Measurements from ENCODE around the gene CACNG4.

The CACNG4 gene

DNA sequence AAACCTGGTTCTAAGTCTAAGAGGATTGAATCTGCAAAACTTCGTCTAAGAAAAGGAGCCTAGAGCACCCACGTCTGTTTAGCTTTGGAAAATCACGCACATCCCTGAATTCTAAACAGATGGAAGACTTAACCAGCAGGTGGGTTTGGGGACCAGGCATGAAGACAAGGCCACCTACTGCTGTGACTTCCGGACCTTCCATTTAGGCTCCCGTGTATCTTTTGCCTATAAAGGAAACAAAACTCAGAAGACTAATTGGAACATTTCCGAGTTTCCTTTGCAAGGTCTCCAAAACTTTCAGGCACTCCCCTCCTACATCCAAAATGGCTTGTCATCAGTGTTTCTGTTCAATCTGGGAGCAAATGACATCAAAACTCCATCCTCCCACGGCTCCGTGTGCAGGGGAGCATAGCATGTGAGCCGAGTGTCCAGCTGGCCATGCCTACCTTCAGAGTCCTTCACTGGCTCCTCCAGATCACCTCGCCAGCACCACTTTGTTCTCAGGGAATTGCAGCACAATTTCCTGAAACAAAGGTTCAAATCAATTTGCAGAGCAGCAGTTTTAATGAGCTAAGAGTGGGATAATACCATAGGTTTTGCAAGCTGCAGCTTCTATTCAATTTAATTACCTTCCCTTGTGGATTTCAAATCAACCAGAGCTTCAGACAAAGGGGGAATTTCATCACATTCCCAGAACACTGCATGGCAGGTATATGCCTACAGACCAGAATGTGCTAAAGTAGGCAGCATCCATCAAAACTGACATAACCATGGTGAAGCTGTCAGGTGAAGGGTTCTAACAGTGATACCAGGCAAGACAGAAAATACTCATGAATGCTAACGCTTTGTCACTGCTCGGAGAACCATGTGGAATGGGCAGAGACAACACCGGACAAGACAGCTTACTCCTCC is 103.3 kb downstream of the CACNG4 start:
- no peak for DNase-seq

- no peak for DNase-seq
These were observed 104.5 kb downstream of the CACNG4 start for GRCh38 chr17:67068999-67069398.

- DNase-seq, result no peak
These were observed 105.2 kb downstream of the CACNG4 start for GRCh38 chr17:67069603-67070136.

DNA sequence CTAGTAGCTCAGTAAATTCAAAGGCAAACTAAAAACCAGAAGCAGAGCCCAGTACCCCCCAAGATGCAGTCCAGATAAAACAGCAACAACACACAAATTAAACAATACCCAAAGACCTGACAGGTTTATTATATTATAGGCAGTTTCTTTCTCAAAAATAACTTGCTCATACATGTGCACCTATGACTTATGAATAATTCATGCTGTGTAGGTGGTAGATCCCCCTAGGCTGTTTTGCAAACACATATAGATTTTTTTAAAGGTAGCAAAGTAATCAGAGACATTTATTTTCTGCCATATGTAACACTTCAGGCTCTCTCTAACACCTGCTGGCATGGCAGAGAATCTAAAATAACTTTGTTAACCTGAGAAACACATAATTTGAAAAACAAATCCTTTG is 107.1 kb downstream of the CACNG4 start:
- DNase-seq, result no peak

DNA sequence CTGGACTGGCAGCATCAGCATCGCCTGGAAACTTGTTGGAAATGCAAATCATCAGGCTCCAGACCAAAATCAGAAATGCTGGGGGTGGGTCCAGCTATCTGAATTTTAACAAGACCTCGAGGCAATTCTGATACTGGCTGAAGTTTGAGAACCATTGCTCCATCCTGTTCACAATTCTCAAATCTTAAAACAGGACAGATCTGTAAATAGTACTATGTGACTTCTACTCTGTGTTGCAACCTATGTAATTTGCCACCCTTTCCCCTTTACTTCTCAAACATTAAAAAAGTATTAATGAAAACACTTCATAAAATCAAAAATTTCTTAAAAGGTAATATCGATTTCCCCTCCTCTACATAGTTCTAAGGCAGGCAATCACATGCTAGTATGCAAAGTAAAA is 108.4 kb downstream of the CACNG4 start:
- DNase-seq, result no peak

- DNase-seq, result no peak
These were observed 110.3 kb downstream of the CACNG4 start for GRCh38 chr17:67074781-67075180.

GRCh38 chr17:67076290-67076689 is 111.8 kb downstream of the CACNG4 start:
- DNase-seq, result no peak

DNA sequence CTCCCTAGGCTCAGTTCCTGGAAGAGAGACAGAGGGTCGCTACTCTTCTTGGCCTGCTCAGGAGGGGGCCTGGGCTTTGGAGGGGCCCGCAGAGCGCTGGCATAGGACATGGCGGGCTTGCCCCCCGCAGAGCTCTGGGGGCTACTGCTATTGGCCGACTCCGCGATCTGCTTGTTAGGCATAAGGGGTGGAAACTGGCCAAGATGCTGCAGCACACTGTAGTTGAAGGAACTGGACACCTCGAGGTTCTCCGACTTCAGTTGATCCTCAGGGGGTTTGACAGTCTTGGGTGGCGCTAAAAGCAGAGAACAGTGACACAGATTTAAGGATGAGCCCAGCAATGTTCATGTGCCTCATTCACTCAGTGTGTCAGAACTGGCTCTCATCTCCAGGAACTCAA is 113.8 kb downstream of the CACNG4 start:
- DNase-seq, result no peak

DNA sequence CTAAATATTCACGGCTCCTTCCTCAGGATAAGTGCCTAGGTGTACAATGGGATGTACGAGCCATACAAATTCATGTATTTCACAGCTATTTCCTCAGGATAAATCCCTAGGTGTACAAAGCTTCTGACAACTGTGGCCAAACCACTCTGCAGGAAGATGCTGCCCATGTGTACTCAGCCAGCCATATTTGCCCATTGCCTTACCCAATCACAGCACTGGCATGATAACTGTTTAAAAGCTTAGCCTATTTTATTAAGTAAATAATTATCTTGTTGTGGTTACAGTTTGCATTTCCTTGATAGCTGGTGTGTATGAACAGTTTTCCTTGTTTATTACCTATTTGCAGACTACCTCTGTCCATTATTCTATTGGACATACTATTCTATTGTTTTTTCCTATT is 115.0 kb downstream of the CACNG4 start:
- no peak for DNase-seq

- no peak for DNase-seq
These were observed 116.3 kb downstream of the CACNG4 start for GRCh38 chr17:67080804-67081203.

DNA sequence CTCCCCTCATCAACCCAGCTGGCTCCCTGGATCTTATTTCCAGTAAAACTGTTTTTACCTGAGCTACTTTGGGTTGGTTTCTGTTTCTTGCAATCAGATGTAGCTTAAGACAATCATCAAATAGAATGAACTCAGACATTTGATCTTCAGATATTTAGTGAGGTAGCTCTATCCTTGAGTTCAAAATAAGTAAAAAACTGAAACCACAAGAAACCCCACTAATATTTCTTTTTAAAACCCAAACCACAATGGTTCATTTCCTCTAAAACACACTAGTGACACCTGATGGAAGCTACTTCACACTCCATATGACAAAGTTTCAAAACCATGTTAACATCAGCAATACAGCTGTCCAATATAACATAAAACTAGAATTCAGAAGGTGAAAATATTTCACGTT is 117.6 kb downstream of the CACNG4 start:
- no peak for DNase-seq

Data from NCI-H1048 (cell line).